ENCODE measurements around the gene ABHD14A.

DNA sequence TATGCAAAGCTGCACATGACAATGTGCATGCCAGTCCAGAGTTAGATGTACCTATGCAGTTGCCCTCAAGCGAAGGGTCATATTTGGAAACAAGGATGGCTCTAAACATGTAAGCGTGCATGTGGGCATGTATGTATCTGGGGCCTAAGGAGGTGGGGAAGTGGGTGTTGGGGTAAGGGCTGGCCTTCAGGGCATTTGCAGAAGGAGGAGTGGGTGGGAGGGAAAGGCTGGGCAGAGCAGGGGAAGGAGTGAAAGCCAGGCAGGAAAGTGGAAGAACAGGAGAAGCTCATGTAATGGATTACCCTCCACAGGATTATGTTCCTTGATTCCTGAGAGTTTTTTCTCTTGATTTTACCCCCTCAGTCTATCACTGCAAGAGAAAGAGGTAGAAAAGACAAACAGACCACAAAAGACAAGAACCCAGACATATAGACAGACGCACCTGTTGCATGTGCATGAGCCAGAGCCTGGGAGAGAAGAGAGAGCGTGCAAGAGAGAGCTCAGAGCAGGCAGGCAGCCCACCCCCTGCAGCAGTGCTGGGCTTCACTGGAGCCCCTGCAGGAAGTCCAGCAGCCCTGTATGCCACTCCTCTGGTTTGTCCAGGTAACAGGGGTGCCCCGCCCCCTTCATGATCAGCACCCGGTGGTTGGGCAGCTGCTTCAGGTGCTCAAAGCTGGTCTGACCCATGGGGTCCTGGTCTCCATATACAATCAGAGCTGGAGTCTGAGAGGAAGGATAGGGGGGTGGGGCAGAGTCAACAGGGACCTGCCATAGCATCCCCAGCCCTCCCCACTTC is 5.8 kb upstream of the ABHD14A start:
- TF ChIP-seq, protein P1, sequence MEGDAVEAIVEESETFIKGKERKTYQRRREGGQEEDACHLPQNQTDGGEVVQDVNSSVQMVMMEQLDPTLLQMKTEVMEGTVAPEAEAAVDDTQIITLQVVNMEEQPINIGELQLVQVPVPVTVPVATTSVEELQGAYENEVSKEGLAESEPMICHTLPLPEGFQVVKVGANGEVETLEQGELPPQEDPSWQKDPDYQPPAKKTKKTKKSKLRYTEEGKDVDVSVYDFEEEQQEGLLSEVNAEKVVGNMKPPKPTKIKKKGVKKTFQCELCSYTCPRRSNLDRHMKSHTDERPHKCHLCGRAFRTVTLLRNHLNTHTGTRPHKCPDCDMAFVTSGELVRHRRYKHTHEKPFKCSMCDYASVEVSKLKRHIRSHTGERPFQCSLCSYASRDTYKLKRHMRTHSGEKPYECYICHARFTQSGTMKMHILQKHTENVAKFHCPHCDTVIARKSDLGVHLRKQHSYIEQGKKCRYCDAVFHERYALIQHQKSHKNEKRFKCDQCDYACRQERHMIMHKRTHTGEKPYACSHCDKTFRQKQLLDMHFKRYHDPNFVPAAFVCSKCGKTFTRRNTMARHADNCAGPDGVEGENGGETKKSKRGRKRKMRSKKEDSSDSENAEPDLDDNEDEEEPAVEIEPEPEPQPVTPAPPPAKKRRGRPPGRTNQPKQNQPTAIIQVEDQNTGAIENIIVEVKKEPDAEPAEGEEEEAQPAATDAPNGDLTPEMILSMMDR (IDR thresholded peaks at IDR 0.05), result no peak
- no peak for TF ChIP-seq POLR2A (IDR thresholded peaks at IDR 0.05; ENCODE audit: low read length)
